Measurements from ENCODE around the gene PRR4.

The PRR4 gene

GRCh38 chr12:10801741-10802140 lies 47.5 kb downstream of the PRR4 start:
- H3K4me1 ChIP-seq (ENCODE audit: control insufficient read depth, insufficient read depth, low read length) = peaks cover 14% of the 10 kb centered on the region
- no peak overlapping the region for H3K27ac ChIP-seq (ENCODE audit: low read depth, low read length)
- no peak overlapping the region for H3K9ac ChIP-seq (ENCODE audit: low read length)
- no peaks in the 10 kb centered on the region for H3K36me3 ChIP-seq (ENCODE audit: control insufficient read depth, insufficient read depth, low read length)
- no peaks in the 10 kb centered on the region for H3K27me3 ChIP-seq (ENCODE audit: control insufficient read depth, insufficient read depth, low read length)
- no peak overlapping the region for H3K4me3 ChIP-seq (ENCODE audit: low read depth, low read length)
- no peaks in the 10 kb centered on the region for H3K9me3 ChIP-seq (ENCODE audit: control insufficient read depth, insufficient read depth, low read depth, low read length)
